ENCODE data around the gene SHC3. TPM values are rescaled to one million over a fixed set of nuclear protein-coding genes. Genes with fewer than 3 reads are reported as not detected.

Gene SHC3
- total and polyA plus RNA-seq, 2 donors (not counting 3 experiments of a cell fraction or from before 2014, with no cell fraction given), result 1.0 to 2.0 TPM

DNA sequence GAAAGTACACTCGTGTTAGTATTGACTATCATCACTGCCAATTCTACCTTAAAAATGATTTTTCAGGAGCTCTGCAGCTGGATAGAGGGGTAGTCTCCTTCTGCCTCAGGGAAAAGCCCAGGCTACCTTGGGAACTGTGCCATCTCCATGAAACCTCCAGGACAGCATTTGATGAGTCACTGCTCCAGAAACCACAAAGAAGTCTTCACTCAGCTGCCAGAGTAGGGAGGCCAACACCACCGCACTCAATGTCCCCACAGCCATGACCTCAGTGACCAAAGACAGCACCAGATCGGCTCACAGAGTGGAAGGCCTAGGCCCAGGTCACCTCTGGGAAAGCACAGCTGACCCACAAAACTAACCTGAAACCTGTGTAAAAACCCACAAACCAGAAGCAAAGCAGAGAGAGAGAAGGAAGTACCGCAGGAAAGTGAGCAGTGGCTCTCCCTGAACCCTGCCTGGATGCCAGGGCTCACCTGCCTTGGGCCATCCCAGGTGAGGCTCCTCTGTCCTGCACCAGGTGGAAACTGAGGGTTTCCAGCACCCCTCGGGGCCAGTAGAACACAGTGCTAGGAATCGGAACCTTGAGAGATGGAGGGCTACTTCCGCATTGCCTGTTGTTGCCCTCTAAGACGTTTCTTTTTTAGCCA, 157.3 kb downstream of the SHC3 start:
- POLR2A ChIA-PET, result no interaction called here
- no peaks in the 10 kb centered on the region for H3K27me3 ChIP-seq (ENCODE audit: control insufficient read depth in 2 of 2, insufficient read depth in 2 of 2, low read length in 2 of 2)
- no peaks in the 10 kb centered on the region for H3K9me1 ChIP-seq (replicated peaks; ENCODE audit: control insufficient read depth, extremely low read depth, insufficient read depth, low read length)
- H3K79me2 ChIP-seq (ENCODE audit: control insufficient read depth, insufficient read depth, low read length), result no peaks in the 10 kb centered on the region
- no peaks in the 10 kb centered on the region for H3K4me1 ChIP-seq (ENCODE audit: control insufficient read depth, extremely low read depth, insufficient read depth, low read length)
- TF ChIP-seq, protein P1, sequence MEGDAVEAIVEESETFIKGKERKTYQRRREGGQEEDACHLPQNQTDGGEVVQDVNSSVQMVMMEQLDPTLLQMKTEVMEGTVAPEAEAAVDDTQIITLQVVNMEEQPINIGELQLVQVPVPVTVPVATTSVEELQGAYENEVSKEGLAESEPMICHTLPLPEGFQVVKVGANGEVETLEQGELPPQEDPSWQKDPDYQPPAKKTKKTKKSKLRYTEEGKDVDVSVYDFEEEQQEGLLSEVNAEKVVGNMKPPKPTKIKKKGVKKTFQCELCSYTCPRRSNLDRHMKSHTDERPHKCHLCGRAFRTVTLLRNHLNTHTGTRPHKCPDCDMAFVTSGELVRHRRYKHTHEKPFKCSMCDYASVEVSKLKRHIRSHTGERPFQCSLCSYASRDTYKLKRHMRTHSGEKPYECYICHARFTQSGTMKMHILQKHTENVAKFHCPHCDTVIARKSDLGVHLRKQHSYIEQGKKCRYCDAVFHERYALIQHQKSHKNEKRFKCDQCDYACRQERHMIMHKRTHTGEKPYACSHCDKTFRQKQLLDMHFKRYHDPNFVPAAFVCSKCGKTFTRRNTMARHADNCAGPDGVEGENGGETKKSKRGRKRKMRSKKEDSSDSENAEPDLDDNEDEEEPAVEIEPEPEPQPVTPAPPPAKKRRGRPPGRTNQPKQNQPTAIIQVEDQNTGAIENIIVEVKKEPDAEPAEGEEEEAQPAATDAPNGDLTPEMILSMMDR (IDR thresholded peaks at IDR 0.05; ENCODE audit: extremely low read depth in 1 of 2, insufficient read depth in 1 of 2, low read depth in 1 of 2, low read length in 2 of 2), result no peak
- TF ChIP-seq POLR2A (IDR thresholded peaks at IDR 0.05; ENCODE audit: low read depth, low read length), result no peak
- dilution Hi-C loops (cut with MboI; ENCODE audit: extremely low pct_ligation_motif_present, low sequenced_read_pairs) (no loop called here), intact Hi-C loops (cut with micrococcal nuclease) (no loop called here)
- H3K4me2 ChIP-seq (ENCODE audit: insufficient read depth, low read length), result no peak overlapping the region
- no peak for FAIRE-seq
- BruUV-seq (replicated peaks), result no TSS peak
- H4K20me1 ChIP-seq (replicated peaks; ENCODE audit: control insufficient read depth, extremely low read depth, insufficient read depth, low read length), result no peaks in the 10 kb centered on the region
- no peak overlapping the region for H3K4me3 ChIP-seq (replicated peaks in 1 of 3; ENCODE audit: insufficient read depth in 1 of 3, low read depth in 1 of 3, low read length in 3 of 3)
- DNase-seq (ENCODE audit: low read depth, low spot score), result peak; percentile 18
- no peak overlapping the region for H3K9ac ChIP-seq (replicated peaks; ENCODE audit: extremely low read depth, insufficient read depth, low read length)
- no peak overlapping the region for H3K27ac ChIP-seq (ENCODE audit: insufficient read depth, low read depth, low read length)
- no peaks in the 10 kb centered on the region for H3K9me3 ChIP-seq (replicated peaks; ENCODE audit: control insufficient read depth, insufficient read depth, low read length)
- H3K36me3 ChIP-seq (ENCODE audit: control insufficient read depth in 2 of 2, extremely low read depth in 1 of 2, insufficient read depth in 2 of 2, low read length in 2 of 2), result no peaks in the 10 kb centered on the region
- CTCF ChIA-PET, result interaction anchor here (1.0 kb wide), 1 partner anchor 258 kb away, joined by 5 read pairs; no protein-coding TSS in a partner anchor
- no peak overlapping the region for H2AFZ ChIP-seq (ENCODE audit: low read depth, low read length)

DNA sequence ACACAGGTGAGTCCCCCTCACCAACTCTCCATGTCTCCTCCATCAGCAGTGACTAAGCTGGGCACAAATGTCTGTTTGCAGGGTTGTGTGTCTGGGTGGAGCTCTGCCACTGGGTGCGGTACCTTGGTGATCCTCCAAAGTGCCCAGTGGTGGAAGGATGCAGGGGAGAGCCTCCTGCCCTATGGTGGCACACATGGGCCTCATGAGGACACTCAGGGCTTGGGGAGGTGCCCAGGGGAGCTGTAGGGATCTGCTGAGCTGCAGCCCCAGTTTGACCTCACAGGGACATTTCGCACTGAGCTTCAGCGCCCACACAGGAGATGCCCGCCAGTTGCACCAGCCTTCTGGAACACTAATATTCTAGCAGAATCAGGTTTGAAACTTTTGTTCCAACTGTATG, 157.9 kb downstream of the SHC3 start:
- dilution Hi-C loops (cut with MboI; ENCODE audit: extremely low pct_ligation_motif_present, low sequenced_read_pairs), result no loop called here
- Histone ChIP-seq H3K4me2 (ENCODE audit: insufficient read depth, low read length) (no peak overlapping the region), H3K9me1 (replicated peaks; ENCODE audit: control insufficient read depth, extremely low read depth, insufficient read depth, low read length) (no peaks in the 10 kb centered on the region), H3K36me3 (ENCODE audit: control insufficient read depth in 2 of 2, extremely low read depth in 1 of 2, insufficient read depth in 2 of 2, low read length in 2 of 2) (no peaks in the 10 kb centered on the region), H3K79me2 (ENCODE audit: control insufficient read depth, insufficient read depth, low read length) (no peaks in the 10 kb centered on the region), H3K4me3 (replicated peaks in 1 of 3; ENCODE audit: insufficient read depth in 1 of 3, low read depth in 1 of 3, low read length in 3 of 3) (no peak overlapping the region), H3K9ac (replicated peaks; ENCODE audit: extremely low read depth, insufficient read depth, low read length) (no peak overlapping the region), H4K20me1 (replicated peaks; ENCODE audit: control insufficient read depth, extremely low read depth, insufficient read depth, low read length) (no peaks in the 10 kb centered on the region), H3K27ac (ENCODE audit: insufficient read depth, low read depth, low read length) (no peak overlapping the region), H2AFZ (ENCODE audit: low read depth, low read length) (no peak overlapping the region), H3K27me3 (ENCODE audit: control insufficient read depth in 2 of 2, insufficient read depth in 2 of 2, low read length in 2 of 2) (no peaks in the 10 kb centered on the region), H3K4me1 (ENCODE audit: control insufficient read depth, extremely low read depth, insufficient read depth, low read length) (no peaks in the 10 kb centered on the region), H3K9me3 (replicated peaks; ENCODE audit: control insufficient read depth, insufficient read depth, low read length) (no peaks in the 10 kb centered on the region)
- intact Hi-C loops (cut with micrococcal nuclease), result no loop called here
- no TSS peak for BruUV-seq (replicated peaks)
- no peak for FAIRE-seq
- TF ChIP-seq, protein P1 (IDR thresholded peaks at IDR 0.05; ENCODE audit: extremely low read depth in 1 of 2, insufficient read depth in 1 of 2, low read depth in 1 of 2, low read length in 2 of 2), result no peak
- TF ChIP-seq, protein P2, sequence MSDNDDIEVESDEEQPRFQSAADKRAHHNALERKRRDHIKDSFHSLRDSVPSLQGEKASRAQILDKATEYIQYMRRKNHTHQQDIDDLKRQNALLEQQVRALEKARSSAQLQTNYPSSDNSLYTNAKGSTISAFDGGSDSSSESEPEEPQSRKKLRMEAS (IDR thresholded peaks at IDR 0.05; ENCODE audit: insufficient read depth, insufficient read length), result no peak
- TF ChIP-seq MYC (IDR thresholded peaks at IDR 0.05; ENCODE audit: low read depth, low read length), result no peak
- TF ChIP-seq JUN (IDR thresholded peaks at IDR 0.05; ENCODE audit: borderline replicate concordance, insufficient read depth, insufficient read length, low read depth), result no peak
- TF ChIP-seq POLR2AphosphoS5 (IDR thresholded peaks at IDR 0.05; ENCODE audit: insufficient read depth, low read depth, low read length), result no peak
- TF ChIP-seq POLR2A (IDR thresholded peaks at IDR 0.05; ENCODE audit: low read depth, low read length), result no peak
- TF ChIP-seq GATA2 (IDR thresholded peaks at IDR 0.05; ENCODE audit: insufficient read depth, insufficient read length, low read depth, low read length), result no peak
- no peak for TF ChIP-seq FOS (IDR thresholded peaks at IDR 0.05; ENCODE audit: borderline replicate concordance, insufficient read depth, low read length)
- CTCF ChIA-PET, result interaction anchor here (1.0 kb wide), 1 partner anchor 258 kb away, joined by 5 read pairs; no protein-coding TSS in a partner anchor
- POLR2A ChIA-PET, result no interaction called here
- DNase-seq (ENCODE audit: low read depth, low spot score), result no peak
